GM19023 (cell line): ENCODE results near the gene IMP4.

Experiments
- ATAC-seq: cut with Tn5 transposase; IDR thresholded peaks from one replicate; pipeline ENCODE4 v1.9.1; 2021; ENCODE audit warnings: mild to moderate bottlenecking, moderate library complexity; ENCODE audit not compliant: unreplicated experiment

Gene IMP4

GRCh38 chr2:130336150-130336876 lies 6.4 kb upstream of the IMP4 start:
- ATAC-seq = no peak

DNA sequence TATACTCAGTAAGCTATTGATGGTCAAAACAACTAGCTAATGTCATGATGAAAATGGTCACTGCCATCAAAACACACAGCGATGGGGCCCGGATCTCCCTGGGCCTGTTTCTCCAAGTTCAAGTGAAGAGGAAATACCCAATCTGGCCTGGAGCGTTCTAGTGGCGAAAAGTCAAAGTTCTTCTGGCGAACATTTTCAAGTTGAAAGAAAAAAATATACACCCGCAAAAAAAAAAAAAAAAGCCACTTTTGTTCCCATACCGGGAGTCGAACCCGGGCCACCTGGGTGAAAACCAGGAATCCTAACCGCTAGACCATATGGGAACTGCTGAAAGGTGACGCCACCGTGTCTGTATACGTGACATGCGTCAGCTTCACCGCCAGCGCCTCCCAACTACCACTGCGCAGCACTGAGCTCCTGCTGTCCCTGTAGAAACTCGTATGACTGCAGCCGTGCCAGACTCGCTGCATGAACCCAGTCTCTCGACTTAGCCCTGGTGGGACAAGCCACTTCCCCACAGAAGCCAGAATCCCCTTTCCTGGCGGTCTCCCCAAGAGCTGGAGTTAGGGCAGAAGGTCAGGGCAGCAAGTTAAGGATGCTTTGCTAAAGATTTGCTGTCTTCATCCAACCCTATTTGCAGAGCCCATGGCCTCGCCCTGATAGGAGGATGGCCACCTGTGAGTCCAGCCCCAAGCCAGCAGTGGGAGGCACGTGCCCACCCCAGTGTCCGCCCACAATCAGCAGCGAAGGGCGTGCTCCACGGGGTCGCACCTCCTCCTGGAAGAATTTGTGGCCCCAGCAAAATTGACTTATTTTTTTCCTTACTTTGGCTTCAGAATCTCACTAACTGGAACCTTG lies 5.6 kb upstream of the IMP4 start:
- ATAC-seq = no peak

DNA sequence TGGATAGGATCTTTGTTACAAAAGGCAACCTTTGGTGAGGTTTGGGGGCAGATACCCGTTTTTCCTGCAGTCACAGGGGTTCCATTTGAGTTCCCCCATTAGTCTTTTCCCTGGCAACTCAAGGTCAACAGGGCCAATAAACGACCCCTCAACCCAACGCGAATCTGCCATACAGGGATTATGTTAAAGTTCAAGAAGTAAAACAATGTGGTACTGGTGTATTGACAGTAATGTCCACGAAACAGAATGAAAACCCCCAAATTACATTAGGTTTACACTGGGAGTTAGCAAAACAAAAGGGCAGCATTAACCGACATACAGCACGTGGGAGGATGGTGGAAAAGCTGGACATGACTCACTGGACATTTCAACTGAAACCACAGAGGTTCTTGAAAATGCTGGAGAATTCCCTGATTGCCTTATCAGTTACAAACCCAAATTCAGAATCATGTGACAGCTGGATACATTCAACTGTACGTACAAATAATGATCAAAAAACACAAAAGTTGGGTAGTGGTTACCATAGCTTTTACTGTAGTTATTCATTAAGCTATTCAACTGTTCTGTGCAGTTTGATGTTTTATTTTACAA lies 4.9 kb upstream of the IMP4 start:
- no peak for ATAC-seq

- no peak for ATAC-seq
These were observed 3.8 kb upstream of the IMP4 start for GRCh38 chr2:130338793-130339345.

DNA sequence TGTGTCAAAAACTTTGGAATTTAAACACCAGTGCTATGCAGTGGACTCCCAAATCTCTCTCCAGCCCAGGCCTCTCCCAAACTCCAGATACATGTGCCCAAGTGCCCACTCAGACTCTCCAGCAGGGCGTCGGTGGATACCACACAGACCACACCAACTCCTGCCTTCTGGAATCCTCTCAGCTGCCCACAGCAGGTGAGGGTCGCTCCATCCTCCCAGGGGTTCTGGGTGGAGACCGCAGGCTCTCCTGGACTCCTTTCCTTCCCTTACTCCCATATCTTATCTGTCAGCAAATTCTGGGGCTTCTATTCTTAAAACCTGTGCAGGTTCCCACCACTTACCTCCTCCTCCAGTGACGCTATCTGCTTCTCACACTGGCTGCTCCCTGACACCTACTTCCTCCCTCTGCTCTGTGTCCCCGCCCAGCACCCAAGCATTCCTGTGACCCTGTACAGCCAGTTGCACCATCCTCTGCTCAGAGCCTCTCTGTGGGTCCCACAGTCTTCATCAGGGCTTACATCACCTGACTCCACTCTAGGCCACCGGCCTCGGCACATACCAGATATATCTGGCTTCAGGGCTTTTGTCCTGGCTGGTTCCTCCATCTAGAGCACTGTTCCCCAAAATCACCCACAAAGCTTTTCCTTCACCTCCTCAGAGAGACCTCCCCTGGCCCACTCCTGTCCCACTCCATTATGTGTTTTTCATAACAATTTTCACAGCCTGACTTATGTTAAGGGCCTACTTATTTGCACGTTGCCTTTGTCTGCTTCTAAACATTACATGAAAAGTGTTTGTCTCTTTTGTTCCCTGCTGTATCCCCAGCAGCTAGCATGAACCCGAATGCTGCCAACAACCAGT lies 2.6 kb upstream of the IMP4 start:
- no peak for ATAC-seq

GRCh38 chr2:130341562-130342019 lies 1.1 kb upstream of the IMP4 start:
- peak; percentile 3 for ATAC-seq

DNA sequence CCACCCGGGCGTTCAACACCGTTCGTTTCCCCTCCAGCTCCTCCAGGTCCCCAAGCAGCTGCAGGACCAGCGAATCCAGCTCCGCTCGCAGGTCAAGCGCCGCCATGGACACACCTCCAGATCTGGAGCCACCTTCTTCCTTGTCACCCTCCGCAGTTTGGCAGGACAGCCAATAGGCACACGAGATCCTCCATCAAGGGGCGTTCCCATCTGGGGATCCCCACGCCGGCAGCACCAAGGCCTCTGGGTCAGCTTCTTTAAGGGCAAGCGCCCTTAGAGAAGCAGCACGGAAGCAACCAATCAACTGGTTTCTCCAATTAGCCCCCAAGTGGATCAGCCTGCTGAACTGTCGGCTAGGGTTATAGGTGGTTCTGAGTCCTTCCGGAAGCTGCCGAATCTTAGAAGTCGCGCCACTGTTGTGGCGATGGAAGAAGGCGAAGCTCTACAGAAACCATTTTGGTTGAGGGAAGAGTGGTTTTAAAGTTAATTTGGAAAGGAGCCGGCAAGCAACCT lies 621 bp upstream of the IMP4 start:
- peak; percentile 79 for ATAC-seq

- no peak for ATAC-seq
These were observed 1.9 kb downstream of the IMP4 start for GRCh38 chr2:130344578-130344977.

- ATAC-seq = no peak
These were observed 2.4 kb downstream of the IMP4 start for GRCh38 chr2:130345091-130345490.

DNA sequence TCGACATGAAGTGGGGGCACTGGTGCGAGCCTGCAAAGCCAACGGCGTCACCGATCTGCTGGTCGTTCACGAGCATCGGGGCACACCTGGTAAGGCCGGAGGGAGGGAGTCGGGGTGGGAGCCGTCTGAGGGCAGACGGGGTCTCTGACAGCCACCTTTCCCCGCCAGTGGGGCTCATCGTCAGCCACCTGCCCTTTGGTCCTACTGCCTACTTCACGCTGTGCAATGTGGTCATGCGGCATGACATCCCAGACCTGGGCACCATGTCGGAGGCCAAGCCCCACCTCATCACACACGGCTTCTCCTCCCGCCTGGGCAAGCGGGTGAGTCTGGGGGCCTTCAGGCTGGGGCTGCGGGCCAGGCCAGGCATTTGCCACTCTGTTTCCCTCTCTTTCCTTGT lies 2.9 kb downstream of the IMP4 start:
- no peak for ATAC-seq

- ATAC-seq = no peak
These were observed 3.5 kb downstream of the IMP4 start for GRCh38 chr2:130346041-130346740.

DNA sequence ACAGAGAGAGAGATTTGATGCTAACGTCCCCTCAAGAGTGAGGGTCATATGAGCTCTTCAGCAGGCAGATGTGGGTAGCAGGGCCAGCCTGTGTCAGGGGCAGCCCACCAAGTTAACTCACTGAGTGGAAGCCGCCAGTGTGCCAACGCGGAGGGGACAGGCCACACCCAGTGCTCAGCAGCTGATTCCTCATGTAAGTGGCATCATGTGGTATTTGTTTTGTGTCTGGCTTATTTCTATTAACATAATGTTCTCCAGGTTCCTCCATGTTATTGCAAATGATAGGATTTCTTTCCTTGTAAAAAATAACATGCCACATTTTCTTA lies 4.0 kb downstream of the IMP4 start:
- ATAC-seq = no peak

DNA sequence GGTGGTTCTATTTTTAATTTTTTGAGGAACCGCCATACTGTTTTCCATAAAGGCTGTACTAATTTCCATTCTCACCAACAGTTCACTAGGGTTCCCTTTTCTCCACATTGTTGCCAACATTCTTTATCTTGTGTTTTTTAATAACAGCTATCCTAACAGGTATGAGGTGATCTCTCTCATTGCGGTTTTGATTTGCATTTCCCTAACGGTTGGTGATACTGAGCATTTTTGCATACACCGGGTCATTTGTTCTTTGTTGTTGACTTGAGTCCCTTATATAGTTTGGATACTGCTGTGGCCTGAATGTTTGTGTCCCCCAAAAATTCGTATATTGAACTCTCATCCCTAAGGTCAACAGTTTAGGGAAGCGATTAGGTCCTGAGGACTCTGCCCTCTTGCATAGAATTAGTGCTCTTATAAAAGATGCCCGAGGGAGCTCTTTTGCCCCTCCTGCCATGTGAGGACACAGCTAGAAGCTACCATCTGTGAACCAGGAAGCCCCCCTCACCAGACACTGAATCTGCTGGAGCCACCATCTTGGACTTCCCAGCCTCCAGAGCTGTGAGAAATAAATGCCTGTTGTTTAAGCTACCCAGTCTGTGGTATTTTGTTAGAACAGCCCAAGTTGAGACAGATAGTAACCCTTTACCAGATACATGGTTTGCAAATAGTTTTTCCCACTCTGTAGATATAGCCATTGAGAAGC lies 4.7 kb downstream of the IMP4 start:
- no peak for ATAC-seq

DNA sequence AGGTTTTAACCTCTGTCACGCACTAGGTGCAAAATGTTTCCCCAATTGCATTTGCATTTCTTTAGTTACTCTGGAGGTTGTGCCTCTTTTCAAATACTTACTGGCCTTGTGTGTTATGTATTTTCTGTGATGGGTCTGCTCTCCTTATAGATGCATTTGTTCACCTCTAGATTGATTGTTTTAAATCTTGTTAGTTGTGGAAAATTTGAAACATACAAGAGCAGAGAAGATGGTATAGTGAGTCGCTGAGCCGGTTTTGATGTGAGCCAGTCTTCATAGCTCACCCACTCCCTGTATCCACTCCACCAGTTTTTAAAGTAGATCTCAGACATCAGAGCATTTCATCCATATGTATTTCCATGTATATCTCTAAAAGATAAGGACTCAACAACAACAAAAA lies 6.5 kb downstream of the IMP4 start:
- ATAC-seq = no peak

GRCh38 chr2:130351711-130352110 lies 9.0 kb downstream of the IMP4 start:
- no peak for ATAC-seq

DNA sequence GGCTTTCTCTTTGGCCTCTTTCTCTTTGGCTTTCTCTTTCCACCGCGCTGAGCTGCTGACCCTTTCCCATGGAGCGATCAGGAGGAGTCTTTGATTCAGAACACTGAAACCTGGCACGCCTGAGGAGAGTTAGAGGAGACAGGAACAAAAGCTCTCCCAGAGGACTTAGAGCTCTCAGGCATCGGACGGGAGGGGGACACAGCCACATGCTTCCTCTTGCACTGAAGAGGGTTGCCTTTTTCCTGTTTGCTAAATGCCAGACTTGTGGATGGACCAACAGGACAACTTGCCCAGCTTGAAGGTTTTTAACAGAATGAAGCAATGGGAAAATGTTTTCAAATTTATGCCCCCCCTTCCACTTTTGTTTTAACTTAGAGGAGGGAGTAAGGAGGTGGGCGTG lies 9.5 kb downstream of the IMP4 start:
- no peak for ATAC-seq

DNA sequence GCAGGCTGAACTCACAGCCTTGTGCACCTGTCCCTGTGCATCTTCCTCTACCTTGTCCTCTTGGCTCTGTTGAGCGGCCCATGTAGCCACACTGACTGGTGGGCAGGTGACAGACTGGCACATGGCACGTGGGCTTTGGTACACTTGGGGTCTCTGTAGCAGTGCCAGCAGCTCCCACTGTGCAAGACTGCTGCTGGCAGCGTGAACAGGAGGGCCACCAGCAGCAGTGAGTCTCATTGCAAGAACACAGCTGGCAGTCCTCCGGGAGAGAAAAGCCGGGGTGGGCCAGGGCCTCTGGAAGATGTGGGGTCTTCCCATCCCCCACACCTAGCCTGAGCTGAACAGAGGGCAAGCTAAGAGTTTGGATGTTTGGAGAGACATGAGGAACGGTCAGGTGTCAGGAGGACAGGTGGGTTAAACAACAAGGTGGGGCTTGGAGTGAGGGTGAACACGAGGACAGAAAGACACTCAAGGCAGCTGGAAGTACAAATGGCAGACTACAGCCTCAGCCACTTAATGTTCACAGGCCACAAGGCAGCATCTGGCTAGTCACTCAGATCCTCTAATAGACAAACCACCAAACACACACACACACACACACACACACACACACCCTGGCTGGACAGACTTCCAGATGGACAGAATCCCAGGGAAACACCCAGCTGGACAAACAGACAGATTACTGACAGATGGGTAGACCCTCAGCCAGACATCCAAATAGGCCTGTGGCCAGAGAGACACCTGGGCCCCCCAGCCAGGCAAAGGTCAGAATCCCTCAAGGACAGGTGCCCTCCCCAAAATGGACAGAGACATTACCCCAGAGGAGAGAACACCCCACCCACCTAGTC lies 10.8 kb downstream of the IMP4 start:
- no peak for ATAC-seq

DNA sequence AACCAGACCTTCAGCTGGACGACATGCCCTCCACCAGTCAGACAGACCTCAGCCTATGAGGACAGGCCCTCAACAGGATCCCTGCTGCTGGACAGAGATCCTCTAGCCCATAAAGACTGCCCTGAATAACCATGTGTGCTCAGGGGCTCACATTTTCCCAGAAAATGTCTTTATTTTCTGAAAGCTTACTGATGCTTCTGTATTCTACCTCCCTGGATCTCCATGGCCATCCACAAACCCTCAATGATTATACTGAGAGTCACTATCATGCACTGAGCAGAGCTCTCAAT lies 11.4 kb downstream of the IMP4 start:
- ATAC-seq = no peak

DNA sequence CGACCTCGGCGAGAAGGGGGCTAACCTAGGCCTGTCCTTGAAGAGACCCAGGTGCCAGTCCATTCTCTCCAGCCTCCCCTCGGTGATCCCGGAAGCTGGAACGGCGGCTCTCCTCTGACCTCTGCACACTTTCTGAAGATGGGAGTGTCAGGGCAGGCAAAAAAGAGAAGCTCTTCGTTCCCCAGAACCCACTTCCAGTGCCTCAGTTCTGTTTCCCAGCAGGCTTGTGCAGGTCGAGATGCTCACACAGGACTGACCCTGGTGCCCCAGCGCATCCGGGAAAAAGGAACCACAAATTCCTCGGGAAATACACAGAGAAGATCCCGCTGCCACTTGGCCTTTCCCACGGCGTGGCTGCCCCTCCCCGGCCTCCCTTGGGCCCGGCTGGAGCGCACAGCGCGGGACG lies 12.5 kb downstream of the IMP4 start:
- no peak for ATAC-seq
